SK-N-SH (cell line): ENCODE results near the gene TIE1. TPM values are rescaled to one million over a fixed set of nuclear protein-coding genes. Genes with fewer than 3 reads are reported as not detected.

ENCODE experiments used
- CTCF ChIA-PET: fragments of 300-600, 350-600 bp; formaldehyde crosslinking; extraction: SDS; loops from one replicate; lab custom pipeline; 2021; lab: Yijun Ruan, JAX
- POLR2A ChIA-PET: fragments of 350-600 bp; sonication (Branson Sonifier 250); formaldehyde crosslinking; extraction: SDS; loops from one replicate; lab custom pipeline; 2020; ENCODE audit warnings: antibody characterized with exemption, inconsistent platforms; lab: Yijun Ruan, JAX
- DNase-seq: peaks from one replicate; pipeline ENCODE4 v3.0.0; 2012
- H2AFZ ChIP-seq: fragments of 200-600 bp; sonication (generic); 2 replicates; pipeline ENCODE4 v1.8.1; 2016; ENCODE audit warnings: antibody characterized with exemption, mild to moderate bottlenecking, low read depth
- H3F3A ChIP-seq: fragments of 200-600 bp; sonication (generic); replicated peaks from 2 replicates; pipeline ENCODE3; 2016; ENCODE audit warnings: antibody characterized with exemption, mild to moderate bottlenecking; ENCODE audit not compliant: insufficient read depth
- H3K27ac ChIP-seq, 2 experiments: fragments of 200-500 bp in 1 of 2; fragments of 200-600 bp in 1 of 2; sonication (Bioruptor generic) in 1 of 2; sonication (generic), shearing (Covaris generic) in 1 of 2; 2 replicates each; pipeline versions ENCODE4 v1.5.1 to v1.6.1; 2014 to 2016; ENCODE audit warnings: low read depth in 2 of 2, inconsistent platforms in 1 of 2, low read length in 1 of 2, mild to moderate bottlenecking in 1 of 2, mixed read lengths in 1 of 2
- H3K27me3 ChIP-seq: fragments of 200-600 bp; sonication (generic), shearing (Covaris generic); 2 replicates; pipeline ENCODE4 v1.6.1; 2016; ENCODE audit warnings: mixed run types; ENCODE audit not compliant: insufficient read depth
- H3K36me3 ChIP-seq, 2 experiments: fragments of 200-500 bp in 1 of 2; fragments of 200-600 bp in 1 of 2; sonication (Bioruptor generic) in 1 of 2; sonication (generic) in 1 of 2; replicated peaks in 1 of 2; 2 replicates each; pipeline versions ENCODE3 to v1.5.1; 2014 to 2016; ENCODE audit warnings: low read length in 1 of 2, mild to moderate bottlenecking in 1 of 2; ENCODE audit not compliant: insufficient read depth in 2 of 2, control insufficient read depth in 1 of 2
- H3K4me1 ChIP-seq, 2 experiments: fragments of 200-500 bp in 1 of 2; fragments of 200-600 bp in 1 of 2; sonication (Bioruptor generic) in 1 of 2; sonication (generic), shearing (Covaris generic) in 1 of 2; 2 replicates each; pipeline versions ENCODE4 v1.5.1 to v1.6.1; 2014 to 2016; ENCODE audit warnings: low read depth in 1 of 2, low read length in 1 of 2, mixed run types in 1 of 2; ENCODE audit not compliant: insufficient read depth in 2 of 2, control insufficient read depth in 1 of 2
- H3K4me2 ChIP-seq: fragments of 200-600 bp; sonication (generic), shearing (Covaris generic); 2 replicates; pipeline ENCODE4 v1.6.1; 2017; ENCODE audit warnings: mixed run types
- H3K4me3 ChIP-seq, 2 experiments: fragments of 200-500 bp in 1 of 2; fragments of 200-600 bp in 1 of 2; sonication (Bioruptor generic) in 1 of 2; sonication (generic), shearing (Covaris generic) in 1 of 2; 2 replicates each; pipeline versions ENCODE4 v1.5.1 to v1.8.1; 2014 to 2016; ENCODE audit warnings: low read depth in 2 of 2, inconsistent platforms in 1 of 2, low read length in 1 of 2, mild to moderate bottlenecking in 1 of 2, mixed read lengths in 1 of 2, moderate library complexity in 1 of 2
- H3K79me2 ChIP-seq: fragments of 200-600 bp; sonication (generic); 2 replicates; pipeline ENCODE4 v1.8.1; 2017; ENCODE audit warnings: mild to moderate bottlenecking; ENCODE audit not compliant: insufficient read depth
- H3K9ac ChIP-seq: fragments of 200-600 bp; sonication (generic); 2 replicates; pipeline ENCODE4 v1.6.1; 2017; ENCODE audit warnings: mixed run types
- H3K9me2 ChIP-seq: fragments of 200-600 bp; sonication (generic); 2 replicates; pipeline ENCODE4 v1.6.1; 2017; ENCODE audit warnings: mixed run types
- H3K9me3 ChIP-seq: fragments of 200-600 bp; sonication (generic); 2 replicates; pipeline ENCODE4 v1.6.1; 2017; ENCODE audit warnings: mixed run types, mild to moderate bottlenecking, moderate library complexity
- H4K20me1 ChIP-seq: fragments of 200-600 bp; sonication (generic); 2 replicates; pipeline ENCODE4 v1.6.1; 2017; ENCODE audit warnings: mild to moderate bottlenecking, mixed run types; ENCODE audit not compliant: insufficient read depth
- EP300 ChIP-seq, 2 experiments: IDR thresholded peaks; 2 replicates each; pipeline versions ENCODE4 v1.4.0 to v1.6.1; 2012; ENCODE audit warnings: borderline replicate concordance in 1 of 2, low read depth in 1 of 2, low read length in 1 of 2
- FOSL2 ChIP-seq: IDR thresholded peaks from 2 replicates; pipeline ENCODE4 v1.4.0; 2012; ENCODE audit warnings: low read depth, mild to moderate bottlenecking, moderate library complexity, borderline replicate concordance
- FOXJ3 ChIP-seq: sonication (generic); formaldehyde crosslinking; IDR thresholded peaks from 2 replicates; pipeline ENCODE4 v1.5.1; 2020; ENCODE audit warnings: mild to moderate bottlenecking, missing genetic modification reagents
- FOXM1 ChIP-seq: IDR thresholded peaks from 2 replicates; pipeline ENCODE4 v1.4.0; 2012; ENCODE audit warnings: low read depth, mild to moderate bottlenecking
- GABPA ChIP-seq: IDR thresholded peaks from 2 replicates; pipeline ENCODE4 v1.4.0; 2012; ENCODE audit warnings: low read depth, mild to moderate bottlenecking
- GATA2 ChIP-seq: sonication (generic); formaldehyde crosslinking; IDR thresholded peaks from 2 replicates; pipeline ENCODE4 v1.5.0; 2020; ENCODE audit warnings: mild to moderate bottlenecking, missing genetic modification reagents
- JUND ChIP-seq: IDR thresholded peaks from 2 replicates; pipeline ENCODE4 v1.4.0; 2012
- MEF2A ChIP-seq: IDR thresholded peaks from 2 replicates; pipeline ENCODE4 v1.4.0; 2012; ENCODE audit warnings: low read depth, borderline replicate concordance
- NRF1 ChIP-seq: IDR thresholded peaks from 2 replicates; pipeline ENCODE4 v1.6.1; 2012; ENCODE audit warnings: low read depth, mild to moderate bottlenecking, low read length
- POLR2AphosphoS5 ChIP-seq: IDR thresholded peaks from 2 replicates; pipeline ENCODE4 v1.6.1; 2012; ENCODE audit warnings: low read depth, low read length
- RAD21 ChIP-seq: IDR thresholded peaks from 2 replicates; pipeline ENCODE4 v1.6.1; 2012; ENCODE audit warnings: mild to moderate bottlenecking, low read length
- RFX5 ChIP-seq: IDR thresholded peaks from 2 replicates; pipeline ENCODE4 v1.6.1; 2012; ENCODE audit warnings: mild to moderate bottlenecking, improper control_type of control experiment, low read length
- RXRA ChIP-seq: IDR thresholded peaks from 2 replicates; pipeline ENCODE4 v1.4.0; 2012; ENCODE audit warnings: low read depth, mild to moderate bottlenecking, borderline replicate concordance
- SMC3 ChIP-seq: IDR thresholded peaks from 2 replicates; pipeline ENCODE4 v1.6.1; 2012; ENCODE audit warnings: low read depth, low read length, improper control_type of control experiment
- WGBS: methylation state at CpG from one replicate; pipeline ENCODE4 v1.1.6; 2017; ENCODE audit warnings: low lambda C conversion rate; 5-methylcytosine and 5-hydroxymethylcytosine counted together
- polyA plus RNA-seq, 3 experiments: library from polyadenylated mRNA; depleted of rRNA; stranded (reverse); fragments of >200 nt; gene quantifications; 2 replicates each; pipeline ENCODE4 v1.2.3, GENCODE V29; 2012
- TF ChIP-seq, protein P1 (sequence below): IDR thresholded peaks from 2 replicates; pipeline ENCODE4 v1.6.1; 2012; ENCODE audit warnings: mild to moderate bottlenecking, low read depth, low read length, moderate library complexity
- TF ChIP-seq, protein P2 (sequence below): IDR thresholded peaks from 2 replicates; pipeline ENCODE4; 2012

The TIE1 gene
- polyA plus RNA-seq, 1 of the 3 experiments (the other 2 are of a cell fraction), result 1.6 TPM

- H3K9ac ChIP-seq, result no peak overlapping the region
- TF ChIP-seq FOSL2, result no peak
- TF ChIP-seq JUND, result no peak
- TF ChIP-seq RFX5, result no peak
- TF ChIP-seq POLR2AphosphoS5, result no peak
- no peak for TF ChIP-seq FOXM1
- TF ChIP-seq NRF1, result no peak
- TF ChIP-seq GATA2 (CRISPR knock-in tag), result no peak
- no peak for TF ChIP-seq EP300 (IDR thresholded peaks at IDR 0.05; ENCODE audit: borderline replicate concordance in 1 of 2, low read depth in 1 of 2, low read length in 1 of 2)
- TF ChIP-seq FOXJ3 (CRISPR knock-in tag), result no peak
- no peak for TF ChIP-seq GABPA
- TF ChIP-seq RAD21, result no peak
- TF ChIP-seq MEF2A, result no peak
- TF ChIP-seq RXRA, result no peak
- TF ChIP-seq SMC3, result no peak
- TF ChIP-seq, protein P1, sequence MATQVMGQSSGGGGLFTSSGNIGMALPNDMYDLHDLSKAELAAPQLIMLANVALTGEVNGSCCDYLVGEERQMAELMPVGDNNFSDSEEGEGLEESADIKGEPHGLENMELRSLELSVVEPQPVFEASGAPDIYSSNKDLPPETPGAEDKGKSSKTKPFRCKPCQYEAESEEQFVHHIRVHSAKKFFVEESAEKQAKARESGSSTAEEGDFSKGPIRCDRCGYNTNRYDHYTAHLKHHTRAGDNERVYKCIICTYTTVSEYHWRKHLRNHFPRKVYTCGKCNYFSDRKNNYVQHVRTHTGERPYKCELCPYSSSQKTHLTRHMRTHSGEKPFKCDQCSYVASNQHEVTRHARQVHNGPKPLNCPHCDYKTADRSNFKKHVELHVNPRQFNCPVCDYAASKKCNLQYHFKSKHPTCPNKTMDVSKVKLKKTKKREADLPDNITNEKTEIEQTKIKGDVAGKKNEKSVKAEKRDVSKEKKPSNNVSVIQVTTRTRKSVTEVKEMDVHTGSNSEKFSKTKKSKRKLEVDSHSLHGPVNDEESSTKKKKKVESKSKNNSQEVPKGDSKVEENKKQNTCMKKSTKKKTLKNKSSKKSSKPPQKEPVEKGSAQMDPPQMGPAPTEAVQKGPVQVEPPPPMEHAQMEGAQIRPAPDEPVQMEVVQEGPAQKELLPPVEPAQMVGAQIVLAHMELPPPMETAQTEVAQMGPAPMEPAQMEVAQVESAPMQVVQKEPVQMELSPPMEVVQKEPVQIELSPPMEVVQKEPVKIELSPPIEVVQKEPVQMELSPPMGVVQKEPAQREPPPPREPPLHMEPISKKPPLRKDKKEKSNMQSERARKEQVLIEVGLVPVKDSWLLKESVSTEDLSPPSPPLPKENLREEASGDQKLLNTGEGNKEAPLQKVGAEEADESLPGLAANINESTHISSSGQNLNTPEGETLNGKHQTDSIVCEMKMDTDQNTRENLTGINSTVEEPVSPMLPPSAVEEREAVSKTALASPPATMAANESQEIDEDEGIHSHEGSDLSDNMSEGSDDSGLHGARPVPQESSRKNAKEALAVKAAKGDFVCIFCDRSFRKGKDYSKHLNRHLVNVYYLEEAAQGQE, result no peak
- TF ChIP-seq, protein P2, sequence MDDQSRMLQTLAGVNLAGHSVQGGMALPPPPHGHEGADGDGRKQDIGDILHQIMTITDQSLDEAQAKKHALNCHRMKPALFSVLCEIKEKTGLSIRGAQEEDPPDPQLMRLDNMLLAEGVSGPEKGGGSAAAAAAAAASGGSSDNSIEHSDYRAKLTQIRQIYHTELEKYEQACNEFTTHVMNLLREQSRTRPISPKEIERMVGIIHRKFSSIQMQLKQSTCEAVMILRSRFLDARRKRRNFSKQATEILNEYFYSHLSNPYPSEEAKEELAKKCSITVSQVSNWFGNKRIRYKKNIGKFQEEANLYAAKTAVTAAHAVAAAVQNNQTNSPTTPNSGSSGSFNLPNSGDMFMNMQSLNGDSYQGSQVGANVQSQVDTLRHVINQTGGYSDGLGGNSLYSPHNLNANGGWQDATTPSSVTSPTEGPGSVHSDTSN, result no peak
- CTCF ChIA-PET, result no interaction called here
- WGBS, result 56% methylated on average over 1 of the region's 5 CpGs
- POLR2A ChIA-PET, result no interaction called here
- H4K20me1 ChIP-seq, result no peaks in the 10 kb centered on the region
- H3K36me3 ChIP-seq, result no peaks in the 10 kb centered on the region
- H3K4me3 ChIP-seq, result no peak overlapping the region
- no peak overlapping the region for H3K4me2 ChIP-seq
- H3K4me1 ChIP-seq, result no peaks in the 10 kb centered on the region; a peak in 1 of 4 replicates
- H3K9me2 ChIP-seq, result no peaks in the 10 kb centered on the region
- no peaks in the 10 kb centered on the region for H3K79me2 ChIP-seq
- H3K27me3 ChIP-seq, result peaks cover 11% of the 10 kb centered on the region; the same call in 1 of the 2 replicates
- H3K27ac ChIP-seq, result no peak overlapping the region
- no peaks in the 10 kb centered on the region for H3K9me3 ChIP-seq
- no peaks in the 10 kb centered on the region for H3F3A ChIP-seq
- H2AFZ ChIP-seq, result no peak overlapping the region
- DNase-seq, result no peak
These were observed 21.6 kb upstream of the TIE1 start for GRCh38 chr1:43279161-43279560.
